HG03571 (cell line): ENCODE data around the gene EBPL.
A peak's percentile ranks its signal among the peaks of the same experiment; 100 is the strongest.
"Not testable (repeated sequence)": the region's sequence is repeated elsewhere in the genome, so short reads cannot be mapped to it uniquely, and the experiment has no call there.

Experiments used
- ATAC-seq: cut with Tn5 transposase; IDR thresholded peaks from one replicate; pipeline ENCODE4 v1.9.1; 2021; ENCODE audit not compliant: unreplicated experiment

Gene EBPL

GRCh38 chr13:49636705-49637104 is 54.6 kb downstream of the EBPL start:
- no peak for ATAC-seq

- no peak for ATAC-seq
Measured at GRCh38 chr13:49635599-49636433, 55.5 kb downstream of the EBPL start.

GRCh38 chr13:49633710-49634109 is 57.6 kb downstream of the EBPL start:
- no peak for ATAC-seq

GRCh38 chr13:49632156-49632555 is 59.1 kb downstream of the EBPL start:
- ATAC-seq, result no peak

GRCh38 chr13:49630580-49630979 is 60.7 kb downstream of the EBPL start:
- ATAC-seq, result no peak

GRCh38 chr13:49629947-49630346 is 61.3 kb downstream of the EBPL start:
- no peak for ATAC-seq

GRCh38 chr13:49629196-49629938 is 61.9 kb downstream of the EBPL start:
- ATAC-seq, result no peak

- ATAC-seq, result peak; percentile 95
Measured at GRCh38 chr13:49627831-49628652, 63.2 kb downstream of the EBPL start, which contains the start of gene ARL11. ARL11 (plus strand) TSS chr13:49628507; CDS start chr13:49630448, 1,941 bp downstream.

GRCh38 chr13:49625392-49626079 is 65.8 kb downstream of the EBPL start:
- ATAC-seq, result no peak

- ATAC-seq, result no peak
Measured at GRCh38 chr13:49624229-49624628, 67.1 kb downstream of the EBPL start.

- ATAC-seq, result no peak
Measured at GRCh38 chr13:49622174-49622946, 68.9 kb downstream of the EBPL start.

GRCh38 chr13:49620170-49620621 is 71.1 kb downstream of the EBPL start:
- peak; percentile 88 for ATAC-seq

GRCh38 chr13:49616676-49617065 is 74.6 kb downstream of the EBPL start:
- ATAC-seq, result no peak

GRCh38 chr13:49615836-49616675 is 75.2 kb downstream of the EBPL start:
- no peak for ATAC-seq

GRCh38 chr13:49612042-49612441 is 79.2 kb downstream of the EBPL start:
- not testable (repeated sequence) for ATAC-seq
